MCF 10A (cell line): ENCODE data around the gene MRPL42. TPM values are rescaled to one million over a fixed set of nuclear protein-coding genes. Genes with fewer than 3 reads are reported as not detected.
A peak's percentile ranks its signal among the peaks of the same experiment; 100 is the strongest.

ENCODE experiments used
- BruUV-seq: library from RNA; stranded (reverse); fragments of 400-500 nt; replicated peaks from 2 replicates; lab custom pipeline; 2021; lab: Mats Ljungman, UMichigan
- CTCF ChIA-PET: fragments of 300-600 bp; sonication (Branson Sonifier 250); formaldehyde crosslinking; extraction: SDS; loops from one replicate; lab custom pipeline; 2021; ENCODE audit warnings: antibody characterized with exemption, inconsistent platforms; lab: Yijun Ruan, JAX
- POLR2A ChIA-PET: fragments of 300-600, 350-650 bp; sonication (Branson Sonifier 250); formaldehyde crosslinking; extraction: SDS; loops from one replicate; lab custom pipeline; 2020; ENCODE audit warnings: antibody characterized with exemption, inconsistent platforms; lab: Yijun Ruan, JAX
- DNase-seq: peaks from one replicate; pipeline ENCODE4 v3.0.0-alpha.2; 2018; ENCODE audit not compliant: unreplicated experiment
- H3K27ac Mint-ChIP-seq: one replicate; pipeline ENCODE4 v1.8.0; 2022; ENCODE audit warnings: mild to moderate bottlenecking, low read depth, mixed read lengths; ENCODE audit not compliant: unreplicated experiment
- H3K27me3 Mint-ChIP-seq: one replicate; pipeline ENCODE4 v1.8.0; 2022; ENCODE audit warnings: mixed read lengths; ENCODE audit not compliant: insufficient read depth, unreplicated experiment
- H3K36me3 Mint-ChIP-seq: one replicate; pipeline ENCODE4 v1.8.0; 2022; ENCODE audit warnings: mild to moderate bottlenecking, moderate library complexity, mixed read lengths; ENCODE audit not compliant: insufficient read depth, unreplicated experiment
- H3K4me1 Mint-ChIP-seq: one replicate; pipeline ENCODE4 v1.8.0; 2022; ENCODE audit warnings: mixed read lengths; ENCODE audit not compliant: insufficient read depth, unreplicated experiment
- H3K4me3 Mint-ChIP-seq: one replicate; pipeline ENCODE4 v1.8.0; 2022; ENCODE audit warnings: mild to moderate bottlenecking, moderate library complexity, mixed read lengths; ENCODE audit not compliant: unreplicated experiment
- H3K9me3 Mint-ChIP-seq: one replicate; pipeline ENCODE4 v1.8.0; 2022; ENCODE audit warnings: mixed read lengths; ENCODE audit not compliant: unreplicated experiment
- CTCF ChIP-seq: fragments of 200-600 bp; IDR thresholded peaks from one replicate; pipeline ENCODE4 v1.8.0; 2022; ENCODE audit warnings: antibody characterized with exemption, mild to moderate bottlenecking; ENCODE audit not compliant: unreplicated experiment
- intact Hi-C: fragments of 100-400 bp; cut with micrococcal nuclease; formaldehyde crosslinking; loops from 2 replicates; pipeline ENCODE4 v1.14.1; 2022
- total RNA-seq: library from RNA; stranded (reverse); gene quantifications from 2 replicates; pipeline ENCODE4 v1.2.3, GENCODE V29; 2022

The MRPL42 gene
- total RNA-seq, 1 experiment from 2014 or later, result 90.2 TPM

DNA sequence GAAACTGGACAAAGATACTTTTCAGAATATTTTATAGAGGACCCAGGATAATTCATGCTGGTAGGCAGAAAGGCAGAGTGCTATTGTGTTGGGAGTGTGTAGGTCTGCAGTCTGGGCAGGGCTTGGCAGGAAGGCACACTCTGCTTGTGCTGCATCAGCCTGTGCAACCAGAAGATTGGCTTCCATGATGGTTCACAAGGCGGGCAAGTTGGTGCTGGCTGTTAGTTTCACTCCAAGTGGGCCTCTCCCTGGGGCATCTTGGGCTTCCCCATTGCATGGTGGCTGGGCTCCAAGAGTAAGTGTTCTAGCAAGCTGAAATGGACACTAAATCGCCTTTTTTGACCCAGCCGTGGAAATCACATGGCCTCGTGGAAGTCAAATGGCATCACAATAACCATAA is 23.7 kb upstream of the MRPL42 start:
- intact Hi-C loops, result no loop called here
- no peak for TF ChIP-seq CTCF
- DNase-seq, result no peak
- POLR2A ChIA-PET, result interaction anchor here (1.5 kb wide), 1 partner anchor 24 kb away, joined by 7 read pairs; no protein-coding TSS in a partner anchor
- no TSS peak for BruUV-seq
- Mint-ChIP-seq H3K4me1 (peaks cover 26% of the 10 kb centered on the region), H3K27me3 (no peaks in the 10 kb centered on the region), H3K36me3 (no peaks in the 10 kb centered on the region), H3K27ac (no peak overlapping the region), H3K4me3 (peak overlapping the region; percentile 99), H3K9me3 (no peaks in the 10 kb centered on the region)
- CTCF ChIA-PET, result interaction anchor here (1.1 to 1.9 kb wide), 2 partner anchors 9 to 24 kb away, joined by 4 to 7 read pairs; partner anchors contain the start of gene MRPL42

DNA sequence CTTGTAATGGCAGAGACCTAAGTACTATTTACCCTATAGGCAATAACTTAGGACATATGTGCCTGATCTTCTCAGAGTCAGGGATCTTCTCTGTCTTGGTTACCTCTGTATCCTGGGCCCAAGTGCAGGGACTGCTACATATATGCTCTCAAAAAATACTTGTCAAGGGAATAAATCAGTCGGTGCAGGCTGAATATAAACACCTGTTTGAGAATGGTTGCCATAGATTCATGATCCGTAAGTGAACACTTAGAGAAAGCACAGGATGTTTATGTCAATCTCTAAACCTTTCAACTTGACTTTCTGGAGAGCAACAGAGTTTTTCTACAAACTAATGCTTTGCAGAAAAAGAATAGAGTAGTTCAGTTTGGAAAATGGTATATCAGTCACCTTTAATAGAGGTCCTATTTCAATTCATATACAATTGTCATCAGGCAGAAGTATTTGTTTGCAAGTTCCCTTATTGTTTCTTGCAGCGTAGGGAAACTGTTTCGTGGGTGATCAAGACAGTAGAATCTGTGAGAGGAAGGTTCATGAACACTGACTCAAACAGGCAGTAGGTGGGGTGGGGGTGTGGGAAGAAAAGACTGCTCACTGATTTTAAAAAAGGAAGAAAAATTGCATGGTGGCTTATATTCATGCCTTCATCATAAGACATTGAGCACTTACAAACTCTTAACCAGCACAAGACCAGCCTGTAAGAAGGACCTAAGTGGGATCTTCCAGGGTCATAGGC is 19.6 kb upstream of the MRPL42 start:
- Mint-ChIP-seq H3K27me3 (no peaks in the 10 kb centered on the region), H3K27ac (no peak overlapping the region), H3K4me3 (no peak overlapping the region), H3K9me3 (no peaks in the 10 kb centered on the region), H3K36me3 (no peaks in the 10 kb centered on the region), H3K4me1 (peaks cover 4% of the 10 kb centered on the region)
- intact Hi-C loops, result no loop called here
- CTCF ChIA-PET, result no interaction called here
- no peak for DNase-seq
- no peak for TF ChIP-seq CTCF
- BruUV-seq, result no TSS peak
- POLR2A ChIA-PET, result no interaction called here

GRCh38 chr12:93448796-93449195 is 18.5 kb upstream of the MRPL42 start:
- POLR2A ChIA-PET, result no interaction called here
- CTCF ChIA-PET, result no interaction called here
- Mint-ChIP-seq H3K9me3 (no peaks in the 10 kb centered on the region), H3K27ac (no peak overlapping the region), H3K36me3 (no peaks in the 10 kb centered on the region), H3K27me3 (no peaks in the 10 kb centered on the region), H3K4me3 (no peak overlapping the region), H3K4me1 (no peaks in the 10 kb centered on the region)
- DNase-seq, result no peak
- no peak for TF ChIP-seq CTCF
- intact Hi-C loops, result no loop called here
- BruUV-seq, result no TSS peak

GRCh38 chr12:93449277-93449676 is 18.0 kb upstream of the MRPL42 start:
- Mint-ChIP-seq H3K36me3 (no peaks in the 10 kb centered on the region), H3K4me1 (no peaks in the 10 kb centered on the region), H3K9me3 (no peaks in the 10 kb centered on the region), H3K27ac (no peak overlapping the region), H3K27me3 (no peaks in the 10 kb centered on the region), H3K4me3 (no peak overlapping the region)
- ChIA-PET CTCF (no interaction called here), POLR2A (no interaction called here)
- intact Hi-C loops, result no loop called here
- DNase-seq, result no peak
- BruUV-seq, result no TSS peak
- TF ChIP-seq CTCF, result no peak
